Gastrocnemius medialis (tissue), 4 donors: ENCODE data around the gene AQP12A. TPM values are rescaled to one million over a fixed set of nuclear protein-coding genes. Genes with fewer than 3 reads are reported as not detected.
"Not testable (repeated sequence)": the region's sequence is repeated elsewhere in the genome, so short reads cannot be mapped to it uniquely, and the experiment has no call there.

Source experiments
- ATAC-seq, 2 donors: fragments of 150-250 bp; one replicate each; pipeline ENCODE4 v1.9.1; 2016
- DNase-seq, 2 donors: peaks; one replicate each; pipeline ENCODE4 v3.0.0-alpha.2; 2019
- H3K27ac ChIP-seq, 4 donors: fragments of 200-600 bp; sonication (generic); 1 replicate in 1 of 4; 2 replicates in 3 of 4; pipeline ENCODE4 v1.5.1; 2016 to 2018; ENCODE audit warnings: mild to moderate bottlenecking in 2 of 4, moderate library complexity in 1 of 4
- H3K27me3 ChIP-seq, 3 donors: fragments of 200-600 bp; sonication (generic) in 2 of 3; 1 replicate in 1 of 3; 2 replicates in 2 of 3; pipeline versions ENCODE4 v1.5.1 to v1.6.0; 2016 to 2019; ENCODE audit warnings: mild to moderate bottlenecking in 1 of 3, moderate library complexity in 1 of 3
- H3K36me3 ChIP-seq, 2 donors: fragments of 200-600 bp; sonication (generic) in 1 of 2; one replicate each; pipeline ENCODE4 v1.5.1; 2017 to 2018
- H3K4me1 ChIP-seq, 2 donors: fragments of 200-600 bp; sonication (generic) in 1 of 2; one replicate each; pipeline ENCODE4 v1.5.1; 2016 to 2017; ENCODE audit warnings: mild to moderate bottlenecking in 2 of 2
- H3K4me3 ChIP-seq, 4 donors: fragments of 200-600 bp; sonication (generic) in 3 of 4; 1 replicate in 1 of 4; 2 replicates in 3 of 4; pipeline ENCODE4 v1.5.1; 2016 to 2019; ENCODE audit warnings: mild to moderate bottlenecking in 2 of 4
- H3K9me3 ChIP-seq, 3 donors: fragments of 200-600 bp; sonication (generic) in 2 of 3; 1 replicate in 1 of 3; 2 replicates in 2 of 3; pipeline ENCODE4 v1.5.1; 2016 to 2019
- CTCF ChIP-seq, 5 experiments: fragments of 450-650 bp in 3 of 5; fragments of 200-600 bp in 2 of 5; sonication (generic) in 2 of 5; IDR thresholded peaks in 4 of 5; conservative IDR thresholded peaks in 1 of 5; 1 replicate in 4 of 5; 2 replicates in 1 of 5; pipeline ENCODE4 v1.5.1; 2016 to 2019; ENCODE audit warnings: antibody characterized with exemption in 5 of 5, mild to moderate bottlenecking in 3 of 5, moderate library complexity in 3 of 5
- POLR2A ChIP-seq, 2 donors: fragments of 450-650 bp; IDR thresholded peaks; one replicate each; pipeline ENCODE4 v1.6.1; 2017; ENCODE audit warnings: antibody characterized with exemption in 2 of 2, mild to moderate bottlenecking in 2 of 2, moderate library complexity in 2 of 2
- in situ Hi-C, 4 donors: fragments of 200-750 bp; cut with MboI; loops; one replicate each; pipeline versions ENCODE4 v1.15.0 to v1.8.0; 2017; ENCODE audit warnings: low sequenced_read_pairs in 4 of 4
- intact Hi-C: fragments of 100-400 bp; cut with DNase I; formaldehyde crosslinking; loops from one replicate; pipeline ENCODE4 v1.15.1; 2023; ENCODE audit warnings: low total_unique reads
- total RNA-seq, 4 donors: library from RNA; depleted of rRNA; stranded (reverse); fragments of >200 nt; gene quantifications; one replicate each; pipeline versions ENCODE4 v1.1.0 to v1.2.3, GENCODE V29; 2016

AQP12A gene
- total RNA-seq, 4 donors from 2014 or later: not detected

GRCh38 chr2:240670402-240670801 lies 21.3 kb upstream of the AQP12A start:
- DNase-seq: no peak
- Histone ChIP-seq H3K4me3 (no peak overlapping the region), H3K27me3 (peaks cover 0 to 3% (median 0%) of the 10 kb centered on the region in 3 donors), H3K4me1 (peaks cover 0 to 5% of the 10 kb centered on the region in 2 donors), H3K27ac (no peak overlapping the region), H3K36me3 (no peaks in the 10 kb centered on the region), H3K9me3 (no peaks in the 10 kb centered on the region)
- in situ Hi-C loops (no loop called here), intact Hi-C loops (no loop called here)
- ATAC-seq: no peak
- TF ChIP-seq POLR2A (IDR thresholded peaks at IDR 0.05): no peak
- no peak for TF ChIP-seq CTCF (IDR thresholded peaks at IDR 0.05 in 4 of 5, conservative IDR thresholded peaks at IDR 0.05 in 1 of 5)

- in situ Hi-C loops (no loop called here), intact Hi-C loops (no loop called here)
- H3K9me3 ChIP-seq: no peaks in the 10 kb centered on the region
- no peak for DNase-seq
- H3K27me3 ChIP-seq: no peaks in the 10 kb centered on the region
- ATAC-seq: no peak
- no peaks in the 10 kb centered on the region for H3K36me3 ChIP-seq
- H3K4me3 ChIP-seq: no peak overlapping the region
- no peak overlapping the region for H3K27ac ChIP-seq
- peaks cover 0 to 5% of the 10 kb centered on the region in 2 donors for H3K4me1 ChIP-seq
- TF ChIP-seq POLR2A (IDR thresholded peaks at IDR 0.05) (no peak), CTCF (IDR thresholded peaks at IDR 0.05 in 4 of 5, conservative IDR thresholded peaks at IDR 0.05 in 1 of 5) (no peak)
Measured at GRCh38 chr2:240670950-240671349, 20.7 kb upstream of the AQP12A start.

GRCh38 chr2:240672076-240672700 lies 19.5 kb upstream of the AQP12A start:
- no peak overlapping the region for H3K4me3 ChIP-seq

GRCh38 chr2:240672701-240673190 lies 18.9 kb upstream of the AQP12A start:
- Histone ChIP-seq H3K36me3 (no peaks in the 10 kb centered on the region), H3K4me3 (peak overlapping the region in 1 of 4 donors; percentile 21), H3K27me3 (no peaks in the 10 kb centered on the region), H3K27ac (no peak overlapping the region), H3K4me1 (peaks cover 0 to 5% of the 10 kb centered on the region in 2 donors), H3K9me3 (no peaks in the 10 kb centered on the region)
- intact Hi-C loops: no loop called here
- ATAC-seq (peak in 1 of 2 donors; percentile 33), DNase-seq (no peak)
- no peak for TF ChIP-seq POLR2A (IDR thresholded peaks at IDR 0.05)
- TF ChIP-seq CTCF (IDR thresholded peaks at IDR 0.05 in 4 of 5, conservative IDR thresholded peaks at IDR 0.05 in 1 of 5): no peak
- in situ Hi-C loops: no loop called here

More at GRCh38 chr2:240672076-240672700, 19.5 kb upstream of the AQP12A start:
- Histone ChIP-seq H3K9me3 (no peaks in the 10 kb centered on the region), H3K36me3 (no peaks in the 10 kb centered on the region), H3K4me1 (peaks cover 0 to 5% of the 10 kb centered on the region in 2 donors), H3K27ac (no peak overlapping the region), H3K27me3 (no peaks in the 10 kb centered on the region)
- DNase-seq (no peak), ATAC-seq (no peak)
- TF ChIP-seq POLR2A (IDR thresholded peaks at IDR 0.05): no peak
- TF ChIP-seq CTCF (IDR thresholded peaks at IDR 0.05 in 4 of 5, conservative IDR thresholded peaks at IDR 0.05 in 1 of 5): no peak
- intact Hi-C loops (no loop called here), in situ Hi-C loops (no loop called here)

- H3K4me1 ChIP-seq, H3K27ac ChIP-seq, in situ Hi-C loops, H3K4me3 ChIP-seq, DNase-seq, intact Hi-C loops, H3K27me3 ChIP-seq, H3K36me3 ChIP-seq, H3K9me3 ChIP-seq, ATAC-seq: not testable (repeated sequence)
Measured at GRCh38 chr2:240674461-240675184, 17.0 kb upstream of the AQP12A start.

- H3K27me3 ChIP-seq, H3K36me3 ChIP-seq, ATAC-seq, intact Hi-C loops, DNase-seq, H3K27ac ChIP-seq, H3K4me3 ChIP-seq, H3K9me3 ChIP-seq, H3K4me1 ChIP-seq, in situ Hi-C loops: not testable (repeated sequence)
Measured at GRCh38 chr2:240675345-240675744, 16.3 kb upstream of the AQP12A start.

- in situ Hi-C loops, ATAC-seq, H3K4me1 ChIP-seq, DNase-seq, intact Hi-C loops, H3K27me3 ChIP-seq, H3K27ac ChIP-seq, H3K9me3 ChIP-seq, H3K4me3 ChIP-seq, H3K36me3 ChIP-seq: not testable (repeated sequence)
Measured at GRCh38 chr2:240678043-240678442, 13.6 kb upstream of the AQP12A start.
